Subcutaneous adipose tissue (tissue), 4 donors: ENCODE data around the gene NOS1AP. TPM values are rescaled to one million over a fixed set of nuclear protein-coding genes. Genes with fewer than 3 reads are reported as not detected.

Source experiments
- total RNA-seq, 4 donors: library from RNA; depleted of rRNA; stranded (reverse); fragments of >200 nt; gene quantifications; one replicate each; pipeline ENCODE4 v1.1.0, GENCODE V29; 2016
- TF ChIP-seq, protein P1 (sequence below): fragments of 450-650 bp; IDR thresholded peaks from one replicate; pipeline ENCODE4 v1.5.1; 2016; ENCODE audit warnings: low read depth, mild to moderate bottlenecking, control low read depth, antibody characterized with exemption, moderate library complexity

The NOS1AP gene
- total RNA-seq, 4 donors from 2014 or later = 0.51 to 5.1 (median 0.96) TPM

DNA sequence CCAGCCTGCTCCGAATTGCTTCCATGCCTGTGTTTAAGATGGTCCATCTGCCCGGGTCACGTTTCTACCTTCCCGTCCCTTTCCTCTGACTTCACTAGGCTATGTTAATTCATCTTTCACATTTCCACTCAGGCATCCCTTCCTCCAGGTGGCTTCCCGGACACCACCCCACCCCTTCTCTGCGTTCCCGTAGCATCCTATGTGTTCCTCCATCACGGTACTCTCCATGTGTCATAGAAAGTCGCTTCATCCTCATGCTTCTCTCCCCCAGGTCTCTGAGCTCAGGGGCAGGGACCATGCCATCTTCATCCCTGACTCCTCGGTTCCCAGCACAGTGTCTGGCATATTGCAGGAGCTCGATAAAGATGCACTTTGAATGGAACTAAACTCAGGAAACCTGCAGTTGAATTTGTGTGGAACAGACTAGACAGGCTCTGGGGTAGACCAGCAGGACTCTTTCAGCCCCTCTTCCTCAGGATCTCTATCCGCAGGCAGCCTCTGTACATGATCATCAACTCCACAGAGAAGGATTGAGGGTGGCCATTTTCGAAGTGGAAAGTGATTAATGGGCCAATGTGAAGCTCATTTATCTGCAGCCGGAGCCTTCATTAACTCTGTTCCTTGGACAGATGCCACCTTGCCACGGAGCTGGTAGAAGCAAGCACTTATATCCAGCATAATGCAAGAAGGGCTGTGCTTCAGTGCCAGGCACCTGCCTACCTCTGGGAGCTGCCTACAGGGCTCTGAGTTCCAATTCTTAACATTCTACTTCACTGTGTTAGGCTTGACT lies 321.1 kb downstream of the NOS1AP start:
- TF ChIP-seq, protein P1, sequence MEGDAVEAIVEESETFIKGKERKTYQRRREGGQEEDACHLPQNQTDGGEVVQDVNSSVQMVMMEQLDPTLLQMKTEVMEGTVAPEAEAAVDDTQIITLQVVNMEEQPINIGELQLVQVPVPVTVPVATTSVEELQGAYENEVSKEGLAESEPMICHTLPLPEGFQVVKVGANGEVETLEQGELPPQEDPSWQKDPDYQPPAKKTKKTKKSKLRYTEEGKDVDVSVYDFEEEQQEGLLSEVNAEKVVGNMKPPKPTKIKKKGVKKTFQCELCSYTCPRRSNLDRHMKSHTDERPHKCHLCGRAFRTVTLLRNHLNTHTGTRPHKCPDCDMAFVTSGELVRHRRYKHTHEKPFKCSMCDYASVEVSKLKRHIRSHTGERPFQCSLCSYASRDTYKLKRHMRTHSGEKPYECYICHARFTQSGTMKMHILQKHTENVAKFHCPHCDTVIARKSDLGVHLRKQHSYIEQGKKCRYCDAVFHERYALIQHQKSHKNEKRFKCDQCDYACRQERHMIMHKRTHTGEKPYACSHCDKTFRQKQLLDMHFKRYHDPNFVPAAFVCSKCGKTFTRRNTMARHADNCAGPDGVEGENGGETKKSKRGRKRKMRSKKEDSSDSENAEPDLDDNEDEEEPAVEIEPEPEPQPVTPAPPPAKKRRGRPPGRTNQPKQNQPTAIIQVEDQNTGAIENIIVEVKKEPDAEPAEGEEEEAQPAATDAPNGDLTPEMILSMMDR = no peak

DNA sequence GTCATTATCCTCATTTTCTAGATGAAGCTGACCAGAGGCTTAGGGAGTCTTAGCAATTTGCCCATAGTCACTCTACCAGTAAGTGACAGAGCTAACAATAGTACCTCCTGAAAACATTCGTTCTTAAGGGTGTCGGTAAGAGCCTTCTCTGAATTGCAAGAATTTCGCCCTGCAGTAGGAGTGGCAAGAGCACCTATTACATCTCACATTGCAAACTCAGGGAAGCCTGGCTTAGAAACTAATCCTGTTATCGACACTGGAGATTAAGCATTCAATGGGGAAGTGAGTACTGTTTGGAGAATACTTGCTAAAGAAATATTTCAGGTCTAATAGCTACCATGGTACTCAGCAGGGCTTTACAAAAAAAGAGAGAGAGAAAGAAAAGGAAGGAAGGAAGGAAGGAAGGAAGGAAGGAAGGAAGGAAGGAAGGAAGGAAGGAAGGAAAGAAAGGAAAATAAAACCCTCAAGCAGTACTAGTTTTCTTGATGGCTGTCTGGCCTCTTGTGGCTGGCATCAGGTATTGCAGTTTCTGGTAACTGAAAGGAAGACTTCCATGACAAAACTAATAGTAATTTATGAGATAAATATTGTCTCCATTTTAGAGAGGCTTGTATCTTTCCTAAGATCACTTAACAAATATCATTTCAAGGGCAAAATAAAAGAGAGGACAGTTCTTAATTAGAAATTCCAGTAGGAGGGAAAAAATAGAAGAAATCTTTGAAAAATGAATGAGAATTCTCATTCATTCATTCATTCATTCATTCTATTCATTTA lies 322.5 kb downstream of the NOS1AP start:
- TF ChIP-seq, protein P1 = no peak

DNA sequence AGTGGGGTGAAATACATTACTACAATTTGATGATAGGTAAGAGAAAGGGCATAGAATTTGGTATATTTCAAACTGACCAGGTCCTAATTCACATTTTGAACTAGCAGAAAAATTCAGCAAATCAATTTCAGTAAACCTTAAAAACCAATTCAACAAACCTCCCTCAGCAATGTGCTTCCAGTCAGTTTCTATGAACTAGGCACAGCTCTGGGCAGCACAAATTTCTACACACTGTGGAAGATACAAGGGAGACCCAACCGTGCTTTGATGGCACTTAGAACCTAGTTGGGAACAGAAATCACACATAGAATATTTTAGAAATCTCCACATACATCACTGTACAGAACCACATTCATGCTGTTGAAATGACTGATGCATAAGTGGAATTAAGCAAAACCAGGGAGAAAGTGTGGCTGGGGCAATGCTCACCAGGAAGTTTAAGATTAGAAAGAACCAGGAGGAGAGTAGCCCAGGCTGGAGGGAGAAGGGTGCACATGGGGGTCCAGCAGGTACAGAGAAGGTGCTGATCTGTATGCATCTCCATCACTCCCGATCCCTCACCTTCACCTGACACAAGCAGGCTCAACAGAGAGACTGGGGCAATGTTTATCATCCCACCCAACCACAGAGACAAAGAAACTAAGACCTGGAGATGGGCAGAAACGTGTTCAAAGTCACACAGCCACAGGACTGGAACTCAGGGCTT lies 326.9 kb downstream of the NOS1AP start:
- TF ChIP-seq, protein P1 = no peak

DNA sequence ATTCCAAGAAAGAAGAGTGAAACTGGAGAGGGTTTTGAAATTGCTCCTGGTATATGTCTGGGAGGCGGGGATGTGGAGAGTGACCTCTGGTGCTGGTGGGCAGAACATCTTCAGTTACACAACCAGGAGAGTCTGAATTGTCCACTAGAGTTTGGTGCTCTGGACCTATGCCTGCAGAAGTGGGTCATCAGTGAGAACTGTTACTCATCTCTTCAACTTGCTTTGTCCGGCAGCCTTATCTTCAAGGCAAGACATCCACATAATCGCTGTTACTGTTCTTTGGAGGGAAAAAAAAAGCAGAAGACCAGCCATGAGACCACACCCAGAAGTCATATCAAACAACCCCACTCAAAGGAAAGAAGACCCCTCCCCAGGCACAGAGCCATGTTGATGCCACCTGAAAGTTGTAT lies 327.6 kb downstream of the NOS1AP start:
- TF ChIP-seq, protein P1 = no peak

DNA sequence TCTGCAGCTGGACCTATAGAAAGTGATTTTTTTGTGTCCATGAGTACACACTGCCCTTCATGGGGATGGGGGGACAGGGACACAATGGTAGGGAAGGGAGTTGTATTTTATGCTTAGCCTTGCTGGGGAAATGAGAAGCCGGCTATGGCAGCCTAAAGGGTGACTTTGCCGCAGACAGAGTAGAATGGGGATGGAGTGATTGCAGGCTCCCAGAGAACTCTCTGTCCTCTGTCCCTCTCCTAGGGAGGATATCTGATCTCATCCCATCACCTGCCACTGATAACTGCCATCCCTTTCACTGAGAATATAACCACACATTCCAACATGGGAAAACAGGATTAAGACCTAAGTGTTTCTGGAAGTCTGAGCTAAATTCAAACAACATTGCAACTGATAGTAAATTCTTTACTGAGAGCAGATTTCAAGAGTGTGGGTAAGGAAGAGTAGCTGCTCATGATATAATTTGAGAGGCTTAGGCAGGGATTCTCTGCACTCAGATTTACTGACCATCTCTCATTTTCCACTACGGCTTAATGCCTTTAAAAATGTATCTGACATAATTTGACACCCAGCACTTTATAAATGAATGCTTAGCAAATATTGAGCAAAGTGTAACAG lies 328.6 kb downstream of the NOS1AP start:
- TF ChIP-seq, protein P1 = no peak

DNA sequence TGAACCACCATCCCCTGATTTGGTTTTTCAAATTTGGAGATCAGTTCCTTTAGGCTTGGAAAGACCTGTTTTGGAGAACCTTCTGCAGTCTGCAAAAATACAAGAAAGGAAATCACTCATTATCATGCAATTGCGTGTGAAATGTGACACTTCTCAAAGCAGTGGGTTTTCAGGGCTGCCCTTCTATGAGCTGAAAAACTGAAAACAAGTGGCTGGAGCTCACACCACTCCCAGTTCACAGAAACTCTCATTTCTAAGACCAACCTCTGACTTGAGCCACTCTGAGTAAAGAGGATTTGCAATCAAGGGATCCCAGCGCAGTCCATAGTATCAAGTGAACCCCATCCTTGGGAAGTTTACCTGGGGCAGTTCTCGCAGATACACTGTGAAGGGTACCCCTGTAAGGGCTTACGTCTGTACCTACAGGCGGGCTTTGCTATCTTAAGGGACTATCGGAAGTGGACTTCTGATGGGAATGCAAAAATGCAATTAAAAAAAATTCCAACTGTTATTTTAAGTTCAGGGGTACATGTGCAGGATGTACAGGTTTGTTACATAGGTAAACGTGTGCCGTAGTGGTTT lies 329.6 kb downstream of the NOS1AP start:
- TF ChIP-seq, protein P1 = no peak
